Neural crest cell (in vitro differentiated cells): Measurements from ENCODE around the gene TMEM200C. TPM values are rescaled to one million over a fixed set of nuclear protein-coding genes. Genes with fewer than 3 reads are reported as not detected.

ENCODE experiments used
- DNase-seq: peaks from one replicate; pipeline ENCODE4 v3.0.0; 2021; ENCODE audit warnings: low read depth, mixed read lengths, low spot score
- H3K27ac Mint-ChIP-seq: one replicate; pipeline ENCODE4 v1.8.0; 2021; ENCODE audit warnings: mild to moderate bottlenecking, mixed read lengths; ENCODE audit not compliant: unreplicated experiment
- H3K27me3 Mint-ChIP-seq: 2 replicates; pipeline ENCODE4 v1.8.0; 2021; ENCODE audit warnings: low read depth, mild to moderate bottlenecking, mixed read lengths
- H3K36me3 Mint-ChIP-seq: 2 replicates; pipeline ENCODE4 v1.8.0; 2021; ENCODE audit warnings: low read depth, mild to moderate bottlenecking, mixed read lengths
- H3K4me1 Mint-ChIP-seq: 2 replicates; pipeline ENCODE4 v1.8.0; 2021; ENCODE audit warnings: mixed read lengths
- H3K4me3 Mint-ChIP-seq: one replicate; pipeline ENCODE4 v1.8.0; 2021; ENCODE audit warnings: mild to moderate bottlenecking, mixed read lengths
- H3K9me3 Mint-ChIP-seq: 2 replicates; pipeline ENCODE4 v1.8.0; 2021; ENCODE audit warnings: mixed read lengths
- CTCF ChIP-seq: fragments of 200-600 bp; sonication (generic); conservative IDR thresholded peaks from 2 replicates; pipeline ENCODE4 v1.5.0; 2021; ENCODE audit warnings: antibody characterized with exemption, mild to moderate bottlenecking
- total RNA-seq: library from RNA; stranded (reverse); gene quantifications from 2 replicates; pipeline ENCODE4 v1.2.1, GENCODE V29; 2021

The TMEM200C gene
- total RNA-seq, 1 donor from 2014 or later: 26.1 TPM

GRCh38 chr18:5891854-5892215 is 3.5 kb downstream of the TMEM200C start:
- Mint-ChIP-seq H3K4me3 (peak overlapping the region; percentile 47), H3K9me3 (no peaks in the 10 kb centered on the region), H3K4me1 (peaks cover 39% of the 10 kb centered on the region), H3K27ac (no peak overlapping the region), H3K27me3 (peaks cover 2% of the 10 kb centered on the region), H3K36me3 (peaks cover 13% of the 10 kb centered on the region)
- DNase-seq: no peak
- no peak for TF ChIP-seq CTCF

GRCh38 chr18:5891184-5891853 is 4.0 kb downstream of the TMEM200C start:
- H3K4me1 Mint-ChIP-seq: peaks cover 34% of the 10 kb centered on the region
- H3K27ac Mint-ChIP-seq: no peak overlapping the region
- H3K27me3 Mint-ChIP-seq: peaks cover 2% of the 10 kb centered on the region
- no peaks in the 10 kb centered on the region for H3K9me3 Mint-ChIP-seq
- DNase-seq: no peak
- no peak for TF ChIP-seq CTCF
- H3K4me3 Mint-ChIP-seq: peak overlapping the region; percentile 66
- peaks cover 13% of the 10 kb centered on the region for H3K36me3 Mint-ChIP-seq

- Mint-ChIP-seq H3K36me3 (peaks cover 13% of the 10 kb centered on the region), H3K27ac (no peak overlapping the region), H3K27me3 (peaks cover 2% of the 10 kb centered on the region), H3K4me1 (peaks cover 30% of the 10 kb centered on the region), H3K4me3 (no peak overlapping the region), H3K9me3 (no peaks in the 10 kb centered on the region)
- peak; percentile 44 for DNase-seq
- peak; percentile 75 for TF ChIP-seq CTCF
These were observed 4.8 kb downstream of the TMEM200C start for GRCh38 chr18:5890331-5891183.

GRCh38 chr18:5885361-5885760 is 10.0 kb downstream of the TMEM200C start:
- Mint-ChIP-seq H3K27me3 (peaks cover 2% of the 10 kb centered on the region), H3K27ac (no peak overlapping the region), H3K4me1 (no peaks in the 10 kb centered on the region), H3K36me3 (peaks cover 7% of the 10 kb centered on the region), H3K9me3 (no peaks in the 10 kb centered on the region), H3K4me3 (no peak overlapping the region)
- DNase-seq: no peak
- no peak for TF ChIP-seq CTCF

GRCh38 chr18:5884375-5884774 is 10.9 kb downstream of the TMEM200C start:
- Mint-ChIP-seq H3K27ac (no peak overlapping the region), H3K9me3 (no peaks in the 10 kb centered on the region), H3K4me1 (no peaks in the 10 kb centered on the region), H3K4me3 (no peak overlapping the region), H3K36me3 (peaks cover 5% of the 10 kb centered on the region), H3K27me3 (no peaks in the 10 kb centered on the region)
- no peak for TF ChIP-seq CTCF
- no peak for DNase-seq
